Mucosa of descending colon (tissue), 3 donors: ENCODE data around the gene USP44. TPM values are rescaled to one million over a fixed set of nuclear protein-coding genes. Genes with fewer than 3 reads are reported as not detected.

Experiments used
- ATAC-seq: fragments of 200-7000 bp; cut with Tn5 transposase; one replicate; pipeline ENCODE4 v1.9.1; 2020; ENCODE audit warnings: mild to moderate bottlenecking, moderate library complexity
- DNase-seq, 3 donors: peaks; one replicate each; pipeline ENCODE4 v3.0.0-alpha.2; 2020
- H3K36me3 ChIP-seq: fragments of 200-600 bp; one replicate; pipeline ENCODE4 v1.8.0; 2021; ENCODE audit warnings: low read depth, mild to moderate bottlenecking
- H3K4me1 ChIP-seq: fragments of 200-600 bp; one replicate; pipeline ENCODE4 v1.8.0; 2021; ENCODE audit warnings: low read depth, mild to moderate bottlenecking
- H3K4me3 ChIP-seq: fragments of 200-600 bp; one replicate; pipeline ENCODE4 v1.8.0; 2021; ENCODE audit warnings: mild to moderate bottlenecking
- H3K9me3 ChIP-seq: fragments of 200-600 bp; one replicate; pipeline ENCODE4 v1.8.0; 2021; ENCODE audit warnings: mild to moderate bottlenecking
- intact Hi-C, 2 donors: fragments of 100-400 bp; cut with DNase I in 1 of 2; cut with micrococcal nuclease in 1 of 2; formaldehyde crosslinking; loops; one replicate each; pipeline versions ENCODE4 v1.11.0 to v1.11.1; 2022; cut with DNase I, micrococcal nuclease
- long read RNA-seq, 2 donors: library from polyadenylated mRNA; unstranded; transcript quantifications; one replicate each; pipeline ENCODE4 v2.0.0, GENCODE V29; 2019 to 2021
- total RNA-seq, 3 donors: library from RNA; stranded (reverse); fragmentation: NEBNext Ultra II Directional in 2 of 3; extraction: Animal tissue kit (Norgen Biotek cat#: 25700) in 2 of 3; gene quantifications; one replicate each; pipeline versions ENCODE4 v1.2.1 to v1.2.4, GENCODE V29; 2021 to 2023
- TF ChIP-seq, protein P1 (sequence below): fragments of 200-600 bp; IDR thresholded peaks from one replicate; pipeline ENCODE4 v1.8.0; 2022; ENCODE audit warnings: antibody characterized with exemption, mild to moderate bottlenecking
- donor health status: DM: no; HTN: no; CAD: no; lungs with moderate emphysema.
- donor health status: DM: no; HTN: no; CAD: no.
- donor health status: DM: no; HTN: yes; CAD: no.

USP44 gene
- total RNA-seq: 1 to 10 TPM in 1 of 3 donors, under 1 TPM in 2; 0.20 to 1.7 (median 0.53) TPM
- long read RNA-seq, donor 1, partial matches to known transcripts: 2 of 8 reads
- long read RNA-seq, donor 1, other reads (novel, unspliced or antisense): 3 of 8 reads
- long read RNA-seq, donor 2: 0 reads

DNA sequence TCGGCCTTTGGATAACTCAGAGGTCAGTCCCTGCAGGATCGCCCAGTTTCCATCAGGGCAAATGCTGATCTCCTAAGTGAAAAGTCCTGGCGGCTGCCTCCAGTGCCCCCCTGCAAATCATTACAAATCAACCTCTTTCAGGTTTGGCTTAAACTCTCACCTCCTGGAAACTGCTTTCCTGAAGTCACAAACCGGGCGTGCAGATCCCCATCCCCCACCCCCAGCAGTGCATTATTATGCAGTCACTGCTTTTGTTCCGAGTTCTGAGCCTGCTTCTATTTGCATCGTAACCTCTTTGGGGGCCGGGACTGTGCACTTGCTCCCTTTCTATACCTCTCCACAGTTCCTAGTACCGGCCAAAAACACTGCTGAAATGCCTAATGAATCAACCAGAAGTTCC, at the start of gene USP44:
Gene USP44, minus strand, starts transcription at position 172 of the 400 bp plus-strand sequence. CDS start 17,220 bp downstream, outside the sequence.
- peaks cover 4% of the 10 kb centered on the region for H3K9me3 ChIP-seq
- no peaks in the 10 kb centered on the region for H3K36me3 ChIP-seq
- TF ChIP-seq, protein P1, sequence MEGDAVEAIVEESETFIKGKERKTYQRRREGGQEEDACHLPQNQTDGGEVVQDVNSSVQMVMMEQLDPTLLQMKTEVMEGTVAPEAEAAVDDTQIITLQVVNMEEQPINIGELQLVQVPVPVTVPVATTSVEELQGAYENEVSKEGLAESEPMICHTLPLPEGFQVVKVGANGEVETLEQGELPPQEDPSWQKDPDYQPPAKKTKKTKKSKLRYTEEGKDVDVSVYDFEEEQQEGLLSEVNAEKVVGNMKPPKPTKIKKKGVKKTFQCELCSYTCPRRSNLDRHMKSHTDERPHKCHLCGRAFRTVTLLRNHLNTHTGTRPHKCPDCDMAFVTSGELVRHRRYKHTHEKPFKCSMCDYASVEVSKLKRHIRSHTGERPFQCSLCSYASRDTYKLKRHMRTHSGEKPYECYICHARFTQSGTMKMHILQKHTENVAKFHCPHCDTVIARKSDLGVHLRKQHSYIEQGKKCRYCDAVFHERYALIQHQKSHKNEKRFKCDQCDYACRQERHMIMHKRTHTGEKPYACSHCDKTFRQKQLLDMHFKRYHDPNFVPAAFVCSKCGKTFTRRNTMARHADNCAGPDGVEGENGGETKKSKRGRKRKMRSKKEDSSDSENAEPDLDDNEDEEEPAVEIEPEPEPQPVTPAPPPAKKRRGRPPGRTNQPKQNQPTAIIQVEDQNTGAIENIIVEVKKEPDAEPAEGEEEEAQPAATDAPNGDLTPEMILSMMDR: no peak
- no peak for DNase-seq
- ATAC-seq: no peak
- H3K4me3 ChIP-seq: no peak within 1 kb of the TSS
- intact Hi-C loops: no loop called here
- H3K4me1 ChIP-seq: peaks cover 8% of the 10 kb centered on the region

DNA sequence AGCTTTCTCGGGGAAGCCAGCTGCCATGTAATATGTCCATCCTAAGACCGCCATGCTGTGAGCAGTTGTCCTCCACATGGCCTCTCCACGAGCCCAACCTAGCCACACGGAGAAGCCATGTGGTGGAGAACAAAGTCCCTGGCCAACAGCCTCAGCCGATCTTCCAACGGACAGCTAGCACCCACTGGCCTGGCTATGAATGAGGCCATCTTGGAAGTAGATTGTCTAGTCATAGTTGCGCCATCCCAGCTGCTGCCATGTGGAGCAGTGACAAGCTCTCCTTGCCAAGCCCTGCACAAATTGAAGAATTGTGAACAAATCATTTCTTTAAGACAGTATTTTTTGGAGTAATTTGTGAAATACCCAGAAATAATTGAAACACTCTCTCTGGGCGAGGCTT, 49.3 kb upstream of the USP44 start:
- Histone ChIP-seq H3K9me3 (no peaks in the 10 kb centered on the region), H3K4me1 (no peaks in the 10 kb centered on the region), H3K4me3 (no peak overlapping the region), H3K36me3 (no peaks in the 10 kb centered on the region)
- ATAC-seq (no peak), DNase-seq (no peak)
- intact Hi-C loops: no loop called here
- TF ChIP-seq, protein P1: no peak

DNA sequence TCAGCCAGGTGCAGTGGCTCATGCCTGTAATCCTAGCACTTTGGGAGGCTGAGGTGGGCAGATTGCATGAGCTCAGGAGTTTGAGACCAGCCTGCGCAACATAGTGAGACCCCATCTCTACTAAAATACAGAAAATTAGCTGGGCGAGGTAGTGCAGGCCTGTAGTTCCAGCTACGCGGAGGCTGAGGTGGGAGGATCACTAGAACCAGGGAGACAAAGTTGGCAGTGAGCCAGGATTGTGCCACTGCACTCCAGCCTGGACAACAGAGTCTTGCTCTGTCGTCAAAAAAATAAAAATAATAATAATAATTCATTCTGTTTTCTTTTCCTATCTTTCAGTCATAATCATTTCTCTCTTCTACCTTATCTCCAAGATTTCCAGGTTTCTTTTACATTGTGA, 48.6 kb upstream of the USP44 start:
- intact Hi-C loops: no loop called here
- Histone ChIP-seq H3K36me3 (no peaks in the 10 kb centered on the region), H3K9me3 (no peaks in the 10 kb centered on the region), H3K4me3 (no peak overlapping the region), H3K4me1 (no peaks in the 10 kb centered on the region)
- TF ChIP-seq, protein P1: no peak
- ATAC-seq (no peak), DNase-seq (no peak)

DNA sequence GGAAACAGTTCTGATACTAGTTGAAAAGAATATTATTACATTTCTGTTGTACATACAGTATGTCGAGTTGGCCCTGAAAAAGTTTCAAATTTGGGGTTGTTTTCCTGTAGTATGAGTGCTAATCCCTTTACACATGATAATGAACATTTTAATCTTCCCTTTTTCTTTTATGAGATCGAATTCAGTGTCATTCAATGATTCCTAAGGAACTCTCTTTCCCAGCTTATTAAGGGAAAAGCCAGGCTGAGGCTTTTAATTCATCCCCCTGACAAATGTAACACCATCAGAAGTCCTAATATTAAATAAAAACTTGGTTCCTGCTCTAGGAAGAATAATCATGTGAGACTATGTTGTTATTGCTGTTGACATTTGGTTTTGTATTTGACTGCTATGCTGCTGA, 42.9 kb upstream of the USP44 start:
- H3K4me1 ChIP-seq: no peaks in the 10 kb centered on the region
- intact Hi-C loops: no loop called here
- ATAC-seq: no peak
- no peak overlapping the region for H3K4me3 ChIP-seq
- no peaks in the 10 kb centered on the region for H3K9me3 ChIP-seq
- no peak for DNase-seq
- H3K36me3 ChIP-seq: no peaks in the 10 kb centered on the region
- TF ChIP-seq, protein P1: no peak

DNA sequence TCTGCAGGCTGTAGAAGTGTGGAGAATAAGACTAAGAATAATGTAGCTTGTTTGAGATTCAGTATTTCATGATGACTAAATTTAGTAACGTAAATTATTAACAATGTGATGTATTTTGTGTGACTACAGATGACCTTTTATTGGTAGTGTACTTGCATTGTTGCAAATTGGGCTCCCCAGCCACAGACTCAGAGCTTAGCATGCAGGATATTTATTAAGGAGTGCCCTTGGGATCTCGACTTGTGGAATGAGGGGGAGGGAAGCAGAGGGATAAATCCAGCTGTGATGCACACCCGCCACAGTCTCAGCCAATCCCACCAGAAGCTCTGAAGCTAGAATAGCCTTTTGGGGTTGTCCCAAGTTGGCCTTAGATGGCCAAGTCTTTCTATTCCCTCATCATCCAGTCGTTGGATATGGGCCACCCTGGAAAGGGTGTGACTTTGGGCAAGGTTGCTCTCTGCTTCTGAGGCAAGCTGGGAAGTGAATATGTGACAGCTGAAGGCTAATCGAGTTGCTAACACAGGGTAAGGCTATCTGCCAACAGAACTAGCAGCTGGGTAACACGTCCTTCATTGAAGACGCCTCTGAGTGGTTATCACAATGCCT, 42.1 kb upstream of the USP44 start:
- Histone ChIP-seq H3K4me1 (no peaks in the 10 kb centered on the region), H3K36me3 (no peaks in the 10 kb centered on the region), H3K9me3 (no peaks in the 10 kb centered on the region), H3K4me3 (no peak overlapping the region)
- DNase-seq (no peak), ATAC-seq (no peak)
- TF ChIP-seq, protein P1: no peak
- intact Hi-C loops: no loop called here
